ENCODE results near the gene USP8.

- TF ChIP-seq CTCF (IDR thresholded peaks at IDR 0.05; ENCODE audit: poor library complexity, severe bottlenecking) = no peak
- no peak for TF ChIP-seq POLR2AphosphoS5 (IDR thresholded peaks at IDR 0.05)
- TF ChIP-seq, protein P1, sequence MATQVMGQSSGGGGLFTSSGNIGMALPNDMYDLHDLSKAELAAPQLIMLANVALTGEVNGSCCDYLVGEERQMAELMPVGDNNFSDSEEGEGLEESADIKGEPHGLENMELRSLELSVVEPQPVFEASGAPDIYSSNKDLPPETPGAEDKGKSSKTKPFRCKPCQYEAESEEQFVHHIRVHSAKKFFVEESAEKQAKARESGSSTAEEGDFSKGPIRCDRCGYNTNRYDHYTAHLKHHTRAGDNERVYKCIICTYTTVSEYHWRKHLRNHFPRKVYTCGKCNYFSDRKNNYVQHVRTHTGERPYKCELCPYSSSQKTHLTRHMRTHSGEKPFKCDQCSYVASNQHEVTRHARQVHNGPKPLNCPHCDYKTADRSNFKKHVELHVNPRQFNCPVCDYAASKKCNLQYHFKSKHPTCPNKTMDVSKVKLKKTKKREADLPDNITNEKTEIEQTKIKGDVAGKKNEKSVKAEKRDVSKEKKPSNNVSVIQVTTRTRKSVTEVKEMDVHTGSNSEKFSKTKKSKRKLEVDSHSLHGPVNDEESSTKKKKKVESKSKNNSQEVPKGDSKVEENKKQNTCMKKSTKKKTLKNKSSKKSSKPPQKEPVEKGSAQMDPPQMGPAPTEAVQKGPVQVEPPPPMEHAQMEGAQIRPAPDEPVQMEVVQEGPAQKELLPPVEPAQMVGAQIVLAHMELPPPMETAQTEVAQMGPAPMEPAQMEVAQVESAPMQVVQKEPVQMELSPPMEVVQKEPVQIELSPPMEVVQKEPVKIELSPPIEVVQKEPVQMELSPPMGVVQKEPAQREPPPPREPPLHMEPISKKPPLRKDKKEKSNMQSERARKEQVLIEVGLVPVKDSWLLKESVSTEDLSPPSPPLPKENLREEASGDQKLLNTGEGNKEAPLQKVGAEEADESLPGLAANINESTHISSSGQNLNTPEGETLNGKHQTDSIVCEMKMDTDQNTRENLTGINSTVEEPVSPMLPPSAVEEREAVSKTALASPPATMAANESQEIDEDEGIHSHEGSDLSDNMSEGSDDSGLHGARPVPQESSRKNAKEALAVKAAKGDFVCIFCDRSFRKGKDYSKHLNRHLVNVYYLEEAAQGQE (IDR thresholded peaks at IDR 0.05; ENCODE audit: borderline replicate concordance) = no peak
- TF ChIP-seq RAD21 (conservative IDR thresholded peaks at IDR 0.05) = no peak
Observed at GRCh38 chr15:50493625-50494024, 69.4 kb downstream of the USP8 start.
